GM12878 (cell line): ENCODE results near the gene MPZL1.

Experiments used
- HDAC2 ChIP-seq: fragments of 200-600 bp; sonication (generic); IDR thresholded peaks from 2 replicates; pipeline ENCODE4 v1.6.1; 2017
- MAX ChIP-seq: IDR thresholded peaks from 2 replicates; pipeline ENCODE4 v1.6.1; 2012; ENCODE audit warnings: low read depth, low read length, improper control_type of control experiment
- NFYB ChIP-seq: IDR thresholded peaks from 2 replicates; pipeline ENCODE4 v1.6.1; 2011; ENCODE audit warnings: low read depth, mild to moderate bottlenecking, low read length, improper control_type of control experiment, moderate library complexity; ENCODE audit not compliant: insufficient read depth
- POLR2A ChIP-seq: IDR thresholded peaks from 2 replicates; pipeline ENCODE4 v1.6.1; 2011; ENCODE audit warnings: low read depth, mild to moderate bottlenecking, low read length
- POLR2AphosphoS5 ChIP-seq: IDR thresholded peaks from 2 replicates; pipeline ENCODE4 v1.6.1; 2011; ENCODE audit warnings: mild to moderate bottlenecking, low read length, inconsistent platforms
- RFX5 ChIP-seq: IDR thresholded peaks from 2 replicates; pipeline ENCODE4 v1.6.1; 2011; ENCODE audit warnings: low read depth, low read length, improper control_type of control experiment
- SIN3A ChIP-seq: IDR thresholded peaks from 2 replicates; pipeline ENCODE4 v1.6.1; 2012; ENCODE audit warnings: low read depth, low read length, improper control_type of control experiment
- SP1 ChIP-seq: IDR thresholded peaks from one replicate; pipeline ENCODE4 v1.6.1; 2011; ENCODE audit warnings: low read depth, low read length
- ZBTB33 ChIP-seq: fragments of 450-650 bp; IDR thresholded peaks from 2 replicates; pipeline ENCODE4 v1.6.1; 2017; ENCODE audit warnings: mild to moderate bottlenecking
- TF ChIP-seq, protein P1 (sequence below), 3 experiments: IDR thresholded peaks in 2 of 3; conservative IDR thresholded peaks in 1 of 3; 2 replicates each; pipeline ENCODE4 v1.5.1; 2011; ENCODE audit warnings: low read depth in 3 of 3, low read length in 3 of 3, mild to moderate bottlenecking in 3 of 3, control low read depth in 2 of 3, moderate library complexity in 2 of 3, inconsistent platforms in 1 of 3, mixed read lengths in 1 of 3; ENCODE audit not compliant: control insufficient read depth in 2 of 3, insufficient read depth in 1 of 3; ENCODE audit errors: extremely low read depth in 1 of 3
- TF ChIP-seq, protein P2 (sequence below): IDR thresholded peaks from 2 replicates; pipeline ENCODE4 v1.6.1; 2011; ENCODE audit warnings: low read depth, low read length, improper control_type of control experiment, borderline replicate concordance

GRCh38 chr1:167786502-167786901, 64.7 kb downstream of the MPZL1 start:
- TF ChIP-seq, protein P1, sequence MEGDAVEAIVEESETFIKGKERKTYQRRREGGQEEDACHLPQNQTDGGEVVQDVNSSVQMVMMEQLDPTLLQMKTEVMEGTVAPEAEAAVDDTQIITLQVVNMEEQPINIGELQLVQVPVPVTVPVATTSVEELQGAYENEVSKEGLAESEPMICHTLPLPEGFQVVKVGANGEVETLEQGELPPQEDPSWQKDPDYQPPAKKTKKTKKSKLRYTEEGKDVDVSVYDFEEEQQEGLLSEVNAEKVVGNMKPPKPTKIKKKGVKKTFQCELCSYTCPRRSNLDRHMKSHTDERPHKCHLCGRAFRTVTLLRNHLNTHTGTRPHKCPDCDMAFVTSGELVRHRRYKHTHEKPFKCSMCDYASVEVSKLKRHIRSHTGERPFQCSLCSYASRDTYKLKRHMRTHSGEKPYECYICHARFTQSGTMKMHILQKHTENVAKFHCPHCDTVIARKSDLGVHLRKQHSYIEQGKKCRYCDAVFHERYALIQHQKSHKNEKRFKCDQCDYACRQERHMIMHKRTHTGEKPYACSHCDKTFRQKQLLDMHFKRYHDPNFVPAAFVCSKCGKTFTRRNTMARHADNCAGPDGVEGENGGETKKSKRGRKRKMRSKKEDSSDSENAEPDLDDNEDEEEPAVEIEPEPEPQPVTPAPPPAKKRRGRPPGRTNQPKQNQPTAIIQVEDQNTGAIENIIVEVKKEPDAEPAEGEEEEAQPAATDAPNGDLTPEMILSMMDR (IDR thresholded peaks at IDR 0.05 in 2 of 3, conservative IDR thresholded peaks at IDR 0.05 in 1 of 3; ENCODE audit: control insufficient read depth in 2 of 3, extremely low read depth in 1 of 3, insufficient read depth in 1 of 3, low read depth in 3 of 3, low read length in 3 of 3), result no peak
- TF ChIP-seq RFX5 (no peak), SP1 (no peak), NFYB (no peak), HDAC2 (no peak), POLR2A (no peak), ZBTB33 (no peak), MAX (no peak), SIN3A (no peak), POLR2AphosphoS5 (no peak)
- TF ChIP-seq, protein P2, sequence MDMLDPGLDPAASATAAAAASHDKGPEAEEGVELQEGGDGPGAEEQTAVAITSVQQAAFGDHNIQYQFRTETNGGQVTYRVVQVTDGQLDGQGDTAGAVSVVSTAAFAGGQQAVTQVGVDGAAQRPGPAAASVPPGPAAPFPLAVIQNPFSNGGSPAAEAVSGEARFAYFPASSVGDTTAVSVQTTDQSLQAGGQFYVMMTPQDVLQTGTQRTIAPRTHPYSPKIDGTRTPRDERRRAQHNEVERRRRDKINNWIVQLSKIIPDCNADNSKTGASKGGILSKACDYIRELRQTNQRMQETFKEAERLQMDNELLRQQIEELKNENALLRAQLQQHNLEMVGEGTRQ, result no peak
